ENCODE data around the gene ATP9B. TPM values are rescaled to one million over a fixed set of nuclear protein-coding genes. Genes with fewer than 3 reads are reported as not detected.

Gene ATP9B
- total and polyA plus RNA-seq, 10 of the 15 experiments (the other 5 are each of a cell fraction or from before 2014, with no cell fraction given), result 0.74 to 20.7 (median 12.9) TPM

DNA sequence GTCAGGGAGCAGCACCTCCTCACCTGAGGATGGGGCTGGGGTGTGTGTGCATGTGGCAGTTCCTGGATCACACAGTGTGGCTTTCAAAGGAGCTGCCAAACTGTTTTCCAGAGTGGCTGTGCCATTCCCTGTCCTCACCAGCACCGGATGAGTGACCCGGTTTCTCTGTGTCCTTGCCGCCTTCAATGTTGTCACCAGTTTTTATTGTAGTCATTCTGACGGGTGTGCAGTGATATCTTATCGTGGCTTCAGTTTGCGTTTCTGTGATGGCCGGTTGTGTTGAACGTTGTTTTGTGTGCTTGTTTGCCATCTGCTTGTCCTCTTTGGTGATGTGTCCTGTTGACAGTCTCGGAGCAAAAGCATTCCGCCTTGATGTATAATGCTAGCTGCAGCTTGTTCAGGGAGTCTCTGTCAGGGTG is 108.9 kb downstream of the ATP9B start:
- H4K20me1 ChIP-seq (ENCODE audit: control insufficient read depth, insufficient read depth), result no peaks in the 10 kb centered on the region
- BruUV-seq (replicated peaks), result no TSS peak
- RAD21 ChIA-PET (ENCODE audit: unreplicated experiment), result no interaction called here
- CTCF ChIA-PET, result no interaction called here
- no peaks in the 10 kb centered on the region for H3K27me3 ChIP-seq (replicated peaks in 1 of 2; ENCODE audit: control insufficient read depth in 2 of 2, insufficient read depth in 2 of 2, low read length in 1 of 2)
- WGBS (ENCODE audit: insufficient coverage, insufficient replicate concordance, low lambda C conversion rate, missing lambda C conversion rate), result 92% methylated on average over 10 of the region's 10 CpGs
- H2AFZ ChIP-seq (ENCODE audit: control insufficient read depth, low read depth, low read length), result no peak overlapping the region
- in situ Hi-C loops (cut with MboI) (no loop called here), intact Hi-C loops (cut with micrococcal nuclease; ENCODE audit: unreplicated experiment) (no loop called here)
- ATAC-seq (no peak), DNase-seq (ENCODE audit: low read depth, low spot score) (no peak), FAIRE-seq (no peak)
- no peak overlapping the region for H3K4me2 ChIP-seq (ENCODE audit: control insufficient read depth, insufficient read depth)
- SMC1A ChIA-PET (ENCODE audit: uncharacterized antibody, unreplicated experiment), result interaction anchor here (0.5 kb wide), 1 partner anchor 9 kb away, joined by 3 read pairs; no protein-coding TSS in a partner anchor
- peaks cover 0 to 2% of the 10 kb centered on the region in 2 experiments; a peak in 2 of 4 replicates for H3K36me3 ChIP-seq (ENCODE audit: control insufficient read depth in 2 of 2, insufficient read depth in 2 of 2, low read length in 1 of 2)
- H3K9me3 ChIP-seq (replicated peaks; ENCODE audit: control insufficient read depth, insufficient read depth, low read length), result no peaks in the 10 kb centered on the region
- POLR2A ChIA-PET, result no interaction called here
- no peak overlapping the region for H3K4me3 ChIP-seq
- no peak overlapping the region for H3K27ac ChIP-seq (ENCODE audit: control insufficient read depth, insufficient read depth)
- peaks cover 9% of the 10 kb centered on the region; the same call in 1 of the 2 replicates for H3K4me1 ChIP-seq (ENCODE audit: control insufficient read depth, insufficient read depth, low read length)
- H3K79me2 ChIP-seq (ENCODE audit: control insufficient read depth, insufficient read depth, low read length), result no peaks in the 10 kb centered on the region
- H3K9ac ChIP-seq (ENCODE audit: control insufficient read depth, insufficient read depth, low read length), result no peak overlapping the region
- no peak for TF ChIP-seq MEF2A (IDR thresholded peaks at IDR 0.05; ENCODE audit: insufficient read depth, low read depth, low read length)
- TF ChIP-seq PML (IDR thresholded peaks at IDR 0.05; ENCODE audit: low read length), result no peak
- no peak for TF ChIP-seq PRDM15 (CRISPR knock-in tag; IDR thresholded peaks at IDR 0.05)
- no peak for TF ChIP-seq RELB (IDR thresholded peaks at IDR 0.05; ENCODE audit: low read depth)
- no peak for TF ChIP-seq SP1 (IDR thresholded peaks at IDR 0.05; ENCODE audit: low read depth, low read length)
- TF ChIP-seq ZNF384 (IDR thresholded peaks at IDR 0.05; ENCODE audit: borderline replicate concordance, low read depth, low read length), result no peak
- no peak for TF ChIP-seq CHD4 (IDR thresholded peaks at IDR 0.05)
- TF ChIP-seq, protein P1, sequence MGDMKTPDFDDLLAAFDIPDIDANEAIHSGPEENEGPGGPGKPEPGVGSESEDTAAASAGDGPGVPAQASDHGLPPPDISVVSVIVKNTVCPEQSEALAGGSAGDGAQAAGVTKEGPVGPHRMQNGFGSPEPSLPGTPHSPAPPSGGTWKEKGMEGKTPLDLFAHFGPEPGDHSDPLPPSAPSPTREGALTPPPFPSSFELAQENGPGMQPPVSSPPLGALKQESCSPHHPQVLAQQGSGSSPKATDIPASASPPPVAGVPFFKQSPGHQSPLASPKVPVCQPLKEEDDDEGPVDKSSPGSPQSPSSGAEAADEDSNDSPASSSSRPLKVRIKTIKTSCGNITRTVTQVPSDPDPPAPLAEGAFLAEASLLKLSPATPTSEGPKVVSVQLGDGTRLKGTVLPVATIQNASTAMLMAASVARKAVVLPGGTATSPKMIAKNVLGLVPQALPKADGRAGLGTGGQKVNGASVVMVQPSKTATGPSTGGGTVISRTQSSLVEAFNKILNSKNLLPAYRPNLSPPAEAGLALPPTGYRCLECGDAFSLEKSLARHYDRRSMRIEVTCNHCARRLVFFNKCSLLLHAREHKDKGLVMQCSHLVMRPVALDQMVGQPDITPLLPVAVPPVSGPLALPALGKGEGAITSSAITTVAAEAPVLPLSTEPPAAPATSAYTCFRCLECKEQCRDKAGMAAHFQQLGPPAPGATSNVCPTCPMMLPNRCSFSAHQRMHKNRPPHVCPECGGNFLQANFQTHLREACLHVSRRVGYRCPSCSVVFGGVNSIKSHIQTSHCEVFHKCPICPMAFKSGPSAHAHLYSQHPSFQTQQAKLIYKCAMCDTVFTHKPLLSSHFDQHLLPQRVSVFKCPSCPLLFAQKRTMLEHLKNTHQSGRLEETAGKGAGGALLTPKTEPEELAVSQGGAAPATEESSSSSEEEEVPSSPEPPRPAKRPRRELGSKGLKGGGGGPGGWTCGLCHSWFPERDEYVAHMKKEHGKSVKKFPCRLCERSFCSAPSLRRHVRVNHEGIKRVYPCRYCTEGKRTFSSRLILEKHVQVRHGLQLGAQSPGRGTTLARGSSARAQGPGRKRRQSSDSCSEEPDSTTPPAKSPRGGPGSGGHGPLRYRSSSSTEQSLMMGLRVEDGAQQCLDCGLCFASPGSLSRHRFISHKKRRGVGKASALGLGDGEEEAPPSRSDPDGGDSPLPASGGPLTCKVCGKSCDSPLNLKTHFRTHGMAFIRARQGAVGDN (IDR thresholded peaks at IDR 0.05), result no peak
- no peak for TF ChIP-seq STAT3 (IDR thresholded peaks at IDR 0.05; ENCODE audit: low read depth, low read length)
- no peak for TF ChIP-seq ZBED1 (IDR thresholded peaks at IDR 0.05; ENCODE audit: borderline replicate concordance)
- no peak for TF ChIP-seq NRF1 (conservative IDR thresholded peaks at IDR 0.05; ENCODE audit: low read depth, low read length)
- TF ChIP-seq IKZF2 (IDR thresholded peaks at IDR 0.05), result no peak
- TF ChIP-seq POLR2A (IDR thresholded peaks at IDR 0.05; ENCODE audit: low read depth, low read length), result no peak
- TF ChIP-seq, protein P2, sequence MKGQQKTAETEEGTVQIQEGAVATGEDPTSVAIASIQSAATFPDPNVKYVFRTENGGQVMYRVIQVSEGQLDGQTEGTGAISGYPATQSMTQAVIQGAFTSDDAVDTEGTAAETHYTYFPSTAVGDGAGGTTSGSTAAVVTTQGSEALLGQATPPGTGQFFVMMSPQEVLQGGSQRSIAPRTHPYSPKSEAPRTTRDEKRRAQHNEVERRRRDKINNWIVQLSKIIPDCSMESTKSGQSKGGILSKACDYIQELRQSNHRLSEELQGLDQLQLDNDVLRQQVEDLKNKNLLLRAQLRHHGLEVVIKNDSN (IDR thresholded peaks at IDR 0.05; ENCODE audit: borderline replicate concordance, extremely low read length, insufficient read depth, low read depth, low read length), result no peak
